Heart left ventricle (tissue), 16 donors: ENCODE data around the gene RUNX1. TPM values are rescaled to one million over a fixed set of nuclear protein-coding genes. Genes with fewer than 3 reads are reported as not detected.
A peak's percentile ranks its signal among the peaks of the same experiment; 100 is the strongest.

ENCODE experiments used
- ATAC-seq, 4 donors: fragments of 200-7000 bp; cut with Tn5 transposase; one replicate each; pipeline ENCODE4 v1.9.1; 2020 to 2022; ENCODE audit warnings: moderate library complexity in 4 of 4, mild to moderate bottlenecking in 3 of 4, moderate number of reproducible peaks in 1 of 4
- DNase-seq, 5 donors: peaks; one replicate each; pipeline ENCODE4 v3.0.0-alpha.2; 2020
- H3K27ac ChIP-seq, 12 donors: fragments of 200-600 bp; sonication (generic) in 4 of 12; one replicate each; pipeline versions ENCODE4 v1.5.0 to v1.8.0; 2016 to 2022; ENCODE audit warnings: mild to moderate bottlenecking in 2 of 12
- H3K27me3 ChIP-seq, 9 donors: fragments of 200-600 bp; sonication (generic) in 2 of 9; one replicate each; pipeline versions ENCODE4 v1.5.1 to v1.8.0; 2016 to 2022; ENCODE audit warnings: mild to moderate bottlenecking in 3 of 9
- H3K36me3 ChIP-seq, 9 donors: fragments of 200-600 bp; sonication (generic) in 2 of 9; one replicate each; pipeline versions ENCODE4 v1.5.0 to v1.8.0; 2018 to 2022; ENCODE audit warnings: mild to moderate bottlenecking in 2 of 9
- H3K4me1 ChIP-seq, 12 donors: fragments of 200-600 bp; sonication (generic) in 4 of 12; one replicate each; pipeline versions ENCODE4 v1.5.0 to v1.8.0; 2016 to 2022; ENCODE audit warnings: mild to moderate bottlenecking in 3 of 12
- H3K4me3 ChIP-seq, 12 donors: fragments of 200-600 bp; sonication (generic) in 4 of 12; one replicate each; pipeline versions ENCODE4 v1.5.0 to v1.8.0; 2017 to 2022; ENCODE audit warnings: mild to moderate bottlenecking in 9 of 12, moderate library complexity in 4 of 12
- H3K9me3 ChIP-seq, 12 donors: fragments of 200-600 bp; sonication (generic) in 4 of 12; one replicate each; pipeline versions ENCODE4 v1.5.0 to v1.8.0; 2016 to 2022; ENCODE audit warnings: mild to moderate bottlenecking in 1 of 12
- POLR2A ChIP-seq, 2 donors: fragments of 450-650 bp; IDR thresholded peaks; one replicate each; pipeline ENCODE4 v1.6.1; 2017; ENCODE audit warnings: antibody characterized with exemption in 2 of 2, mild to moderate bottlenecking in 2 of 2, moderate library complexity in 2 of 2
- WGBS, 4 donors: extraction: QIAGEN DNeasy Blood & Tissue Kit in 2 of 4; methylation state at CpG; one replicate each; pipeline versions ENCODE4 v1.1.5 to v1.1.7; 2013 to 2018; 5-methylcytosine and 5-hydroxymethylcytosine counted together
- intact Hi-C, 10 donors: fragments of 100-400 bp; cut with DNase I; formaldehyde crosslinking; loops; one replicate each; pipeline versions ENCODE4 v1.11.1 to v1.14.2; 2022
- polyA plus RNA-seq, 2 donors: library from polyadenylated mRNA; stranded (reverse); fragments of 200-250 nt; gene quantifications; one replicate each; pipeline ENCODE4 v1.2.3, GENCODE V29; 2013
- total RNA-seq, 9 donors: library from RNA; depleted of rRNA in 2 of 9; stranded (reverse); fragments of >200 nt in 2 of 9; fragmentation: NEBNext Ultra II Directional in 3 of 9; extraction: Animal tissue kit (Norgen Biotek cat#: 25700) in 3 of 9; gene quantifications; one replicate each; pipeline versions ENCODE4 v1.1.0 to v1.2.4, GENCODE V29; 2016 to 2023
- TF ChIP-seq, protein P1 (sequence below), 12 donors: fragments of 200-600 bp; sonication (generic) in 4 of 12; IDR thresholded peaks; one replicate each; pipeline versions ENCODE4 v1.5.0 to v1.8.0; 2018 to 2022; ENCODE audit warnings: antibody characterized with exemption in 12 of 12, mild to moderate bottlenecking in 5 of 12
- donor health status: ischemic (EF 13 %, LVEDD 7.1; RV severe dilation, severe dysfunction).
- donor health status: healthy with polysubstance abuse.
- donor health status: DM: no; HTN: yes; CAD: no.
- donor health status: DM: no; HTN: no; CAD: no.
- donor health status: ischemic (EF 25% LVEDD 6.9; RV normal size, moderate dysfunction).
- donor health status: ischemic (EF 25% LVEDD 5.7; RV mildly dilated, moderate dysfunction).
- donor health status: healthy.
- donor health status: DM: yes; HTN: yes; CAD: no.
- donor health status: ischemic (EF 35%, LVEDD 5.7; RV mildly dilated, moderate dysfunction).
- donor health status: nonischemic (EF 11% LVEDD 7.7; RV severe dilation, severe dysfunction).
- donor health status: DM: yes; HTN: yes; CAD: no.
- donor health status: PGD.
- donor health status: ischemic (EF 29% LVEDD 5.4; RV normal size, mild dysfunction).
- donor health status: nonischemic (EF 23%, LVEDD 6.1; RV moderate dilation, normal function).

Gene RUNX1
- total and polyA plus RNA-seq, 11 donors, result 0.61 to 54.5 (median 4.1) TPM

GRCh38 chr21:34824314-34824713 lies 224.8 kb downstream of the RUNX1 start:
- peaks cover 0 to 12% (median 0%) of the 10 kb centered on the region in 12 donors for H3K9me3 ChIP-seq
- H3K36me3 ChIP-seq, result peaks cover 0 to 97% (median 5%) of the 10 kb centered on the region in 9 donors
- H3K4me3 ChIP-seq, result no peak overlapping the region
- DNase-seq (no peak), ATAC-seq (no peak)
- TF ChIP-seq POLR2A (IDR thresholded peaks at IDR 0.05), result no peak
- TF ChIP-seq, protein P1, sequence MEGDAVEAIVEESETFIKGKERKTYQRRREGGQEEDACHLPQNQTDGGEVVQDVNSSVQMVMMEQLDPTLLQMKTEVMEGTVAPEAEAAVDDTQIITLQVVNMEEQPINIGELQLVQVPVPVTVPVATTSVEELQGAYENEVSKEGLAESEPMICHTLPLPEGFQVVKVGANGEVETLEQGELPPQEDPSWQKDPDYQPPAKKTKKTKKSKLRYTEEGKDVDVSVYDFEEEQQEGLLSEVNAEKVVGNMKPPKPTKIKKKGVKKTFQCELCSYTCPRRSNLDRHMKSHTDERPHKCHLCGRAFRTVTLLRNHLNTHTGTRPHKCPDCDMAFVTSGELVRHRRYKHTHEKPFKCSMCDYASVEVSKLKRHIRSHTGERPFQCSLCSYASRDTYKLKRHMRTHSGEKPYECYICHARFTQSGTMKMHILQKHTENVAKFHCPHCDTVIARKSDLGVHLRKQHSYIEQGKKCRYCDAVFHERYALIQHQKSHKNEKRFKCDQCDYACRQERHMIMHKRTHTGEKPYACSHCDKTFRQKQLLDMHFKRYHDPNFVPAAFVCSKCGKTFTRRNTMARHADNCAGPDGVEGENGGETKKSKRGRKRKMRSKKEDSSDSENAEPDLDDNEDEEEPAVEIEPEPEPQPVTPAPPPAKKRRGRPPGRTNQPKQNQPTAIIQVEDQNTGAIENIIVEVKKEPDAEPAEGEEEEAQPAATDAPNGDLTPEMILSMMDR (IDR thresholded peaks at IDR 0.05), result no peak
- H3K27me3 ChIP-seq, result no peaks in the 10 kb centered on the region
- intact Hi-C loops, result no loop called here
- 66 to 84% (median 80%) methylated on average over 1 of the region's 1 CpG for WGBS, 4 donors
- peaks cover 0 to 36% (median 0%) of the 10 kb centered on the region in 12 donors for H3K4me1 ChIP-seq
- H3K27ac ChIP-seq, result no peak overlapping the region

- no peak for ATAC-seq
- TF ChIP-seq, protein P1 (IDR thresholded peaks at IDR 0.05), result no peak
- TF ChIP-seq POLR2A (IDR thresholded peaks at IDR 0.05), result no peak
- 91 to 96% (median 93%) methylated on average over 6 of the region's 6 CpGs for whole genome bisulfite sequencing, 4 donors
- intact Hi-C loops, result no loop called here
- DNase-seq, result no peak
- Histone ChIP-seq H3K4me3 (no peak overlapping the region), H3K9me3 (peaks cover 0 to 12% (median 0%) of the 10 kb centered on the region in 12 donors), H3K4me1 (peaks cover 0 to 23% (median 0%) of the 10 kb centered on the region in 12 donors), H3K27me3 (no peaks in the 10 kb centered on the region), H3K36me3 (peaks cover 0 to 97% (median under 1%) of the 10 kb centered on the region in 9 donors), H3K27ac (no peak overlapping the region)
Measured at GRCh38 chr21:34822942-34823341, 226.2 kb downstream of the RUNX1 start.

DNA sequence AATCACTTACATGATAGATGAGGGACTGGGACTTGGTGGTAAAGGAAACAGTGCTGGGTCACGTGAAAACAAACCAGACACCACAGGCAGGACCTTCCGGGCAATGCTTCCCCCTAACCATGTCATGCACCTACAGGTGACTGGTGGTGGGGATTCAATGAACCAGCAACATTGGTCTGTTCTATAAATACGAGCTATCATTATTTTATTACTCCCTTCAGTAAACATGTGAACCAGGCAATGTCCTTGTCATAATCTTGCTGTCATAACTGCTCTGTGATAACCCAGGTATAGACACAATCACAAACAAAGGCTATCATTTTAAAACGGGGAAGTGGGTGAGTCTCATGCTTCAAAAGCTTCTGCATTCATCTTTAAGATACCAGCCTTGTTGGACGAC lies 226.9 kb downstream of the RUNX1 start:
- no peak overlapping the region for H3K4me3 ChIP-seq
- H3K27me3 ChIP-seq, result no peaks in the 10 kb centered on the region
- peaks cover 0 to 15% (median 0%) of the 10 kb centered on the region in 12 donors for H3K4me1 ChIP-seq
- no peak for ATAC-seq
- peaks cover 0 to 97% (median 0%) of the 10 kb centered on the region in 9 donors for H3K36me3 ChIP-seq
- intact Hi-C loops, result no loop called here
- no peak overlapping the region for H3K27ac ChIP-seq
- WGBS, 4 donors, result 72 to 80% (median 78%) methylated on average over 5 of the region's 5 CpGs
- peaks cover 0 to 12% (median 0%) of the 10 kb centered on the region in 12 donors for H3K9me3 ChIP-seq
- no peak for DNase-seq
- TF ChIP-seq, protein P1 (IDR thresholded peaks at IDR 0.05), result no peak
- no peak for TF ChIP-seq POLR2A (IDR thresholded peaks at IDR 0.05)

- H3K4me3 ChIP-seq, result no peak overlapping the region
- intact Hi-C loops, result no loop called here
- peaks cover 0 to 9% (median 0%) of the 10 kb centered on the region in 12 donors for H3K9me3 ChIP-seq
- H3K27ac ChIP-seq, result no peak overlapping the region
- H3K36me3 ChIP-seq, result peaks cover 0 to 97% (median 0%) of the 10 kb centered on the region in 9 donors
- peaks cover 0 to 11% (median 0%) of the 10 kb centered on the region in 12 donors for H3K4me1 ChIP-seq
- ATAC-seq (no peak), DNase-seq (no peak)
- 87 to 92% (median 89%) methylated on average over 7 of the region's 7 CpGs for WGBS, 4 donors
- no peak for TF ChIP-seq POLR2A (IDR thresholded peaks at IDR 0.05)
- no peaks in the 10 kb centered on the region for H3K27me3 ChIP-seq
Measured at GRCh38 chr21:34821717-34822116, 227.4 kb downstream of the RUNX1 start.

DNA sequence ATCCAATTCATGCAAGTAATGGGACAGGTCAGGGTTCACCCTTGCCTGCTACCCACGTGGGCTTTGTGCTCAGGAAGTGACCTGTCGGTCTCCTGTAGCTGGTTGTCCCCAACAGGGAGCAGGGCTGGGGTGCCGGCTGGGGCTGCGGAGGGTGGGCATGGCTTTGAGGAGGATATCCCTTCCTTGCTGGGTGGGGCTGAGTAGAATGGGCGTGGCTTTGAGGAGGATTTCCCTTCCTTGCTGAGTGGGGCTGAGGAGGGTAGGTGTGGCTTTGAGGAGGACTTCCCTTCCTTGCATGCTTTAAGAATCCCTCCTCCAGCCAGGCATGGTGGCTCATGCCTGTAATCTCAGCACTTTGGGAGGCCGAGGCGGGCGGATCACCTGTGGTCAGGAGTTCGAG lies 229.1 kb downstream of the RUNX1 start:
- Histone ChIP-seq H3K4me1 (peaks cover 0 to under 1% (median 0%) of the 10 kb centered on the region in 12 donors), H3K27me3 (no peaks in the 10 kb centered on the region), H3K36me3 (peaks cover 0 to 98% (median 0%) of the 10 kb centered on the region in 9 donors), H3K9me3 (no peaks in the 10 kb centered on the region), H3K27ac (no peak overlapping the region), H3K4me3 (no peak overlapping the region)
- 82 to 95% (median 84%) methylated on average over 6 to 9 of the region's 9 CpGs for WGBS, 4 donors
- DNase-seq (no peak), ATAC-seq (peak in 1 of 4 donors; percentile 41)
- TF ChIP-seq, protein P1 (IDR thresholded peaks at IDR 0.05), result no peak
- TF ChIP-seq POLR2A (IDR thresholded peaks at IDR 0.05), result no peak
- intact Hi-C loops, result no loop called here
